ENCODE data around the gene FCHSD2. TPM values are rescaled to one million over a fixed set of nuclear protein-coding genes. Genes with fewer than 3 reads are reported as not detected.
"Not testable (repeated sequence)": the region's sequence is repeated elsewhere in the genome, so short reads cannot be mapped to it uniquely, and the experiment has no call there.

Gene FCHSD2
- total RNA-seq, 1 donor from 2014 or later, result 16.0 TPM

GRCh38 chr11:72799441-72799840 is 342.7 kb downstream of the FCHSD2 start:
- intact Hi-C loops (cut with micrococcal nuclease), result no loop called here
- DNase-seq (ENCODE audit: low spot score), result no peak
- H3K27me3 Mint-ChIP-seq (ENCODE audit: low read depth), result no peaks in the 10 kb centered on the region
- no peak overlapping the region for H3K27ac Mint-ChIP-seq
- H3K36me3 Mint-ChIP-seq (ENCODE audit: low read depth), result no peaks in the 10 kb centered on the region
- H3K4me1 Mint-ChIP-seq (ENCODE audit: low read depth), result peaks cover 5% of the 10 kb centered on the region
- no peak overlapping the region for H3K4me3 Mint-ChIP-seq (ENCODE audit: low read depth)
- H3K9me3 Mint-ChIP-seq, result no peaks in the 10 kb centered on the region

- Mint-ChIP-seq H3K9me3 (no peaks in the 10 kb centered on the region), H3K4me3 (ENCODE audit: low read depth) (no peak overlapping the region)
Measured at GRCh38 chr11:72798361-72798760, 343.8 kb downstream of the FCHSD2 start.

GRCh38 chr11:72793425-72794367 is 348.4 kb downstream of the FCHSD2 start, which contains the start of gene STARD10:
TSS of gene STARD10 (minus strand) at chr11:72794047. CDS start at chr11:72781181, 12,866 bp downstream.
- Mint-ChIP-seq H3K27me3 (ENCODE audit: low read depth) (no peaks in the 10 kb centered on the region), H3K36me3 (ENCODE audit: low read depth) (no peaks in the 10 kb centered on the region), H3K4me1 (ENCODE audit: low read depth) (peaks cover 21% of the 10 kb centered on the region), H3K4me3 (ENCODE audit: low read depth) (peak within 1 kb of the TSS; percentile 96), H3K27ac (peak within 1 kb of the TSS; percentile 100), H3K9me3 (no peaks in the 10 kb centered on the region)
- intact Hi-C loops (cut with micrococcal nuclease), result loop anchor here (1.0 kb wide), 2 partner anchors 20 to 71 kb away; no protein-coding TSS in a partner anchor
- peak; percentile 93 for DNase-seq (ENCODE audit: low spot score)

More at GRCh38 chr11:72798361-72798760, 343.8 kb downstream of the FCHSD2 start:
- DNase-seq (ENCODE audit: low spot score), result no peak
- intact Hi-C loops (cut with micrococcal nuclease), result no loop called here
- H3K4me1 Mint-ChIP-seq (ENCODE audit: low read depth), result peaks cover 10% of the 10 kb centered on the region
- no peaks in the 10 kb centered on the region for H3K27me3 Mint-ChIP-seq (ENCODE audit: low read depth)
- no peak overlapping the region for H3K27ac Mint-ChIP-seq
- no peaks in the 10 kb centered on the region for H3K36me3 Mint-ChIP-seq (ENCODE audit: low read depth)

GRCh38 chr11:72793076-72793424 is 349.1 kb downstream of the FCHSD2 start:
- intact Hi-C loops (cut with micrococcal nuclease), result loop anchor here (1.0 kb wide), 1 partner anchor 71 kb away; no protein-coding TSS in a partner anchor
- Mint-ChIP-seq H3K4me1 (ENCODE audit: low read depth) (peaks cover 24% of the 10 kb centered on the region), H3K9me3 (no peaks in the 10 kb centered on the region), H3K4me3 (ENCODE audit: low read depth) (peak overlapping the region; percentile 96), H3K27ac (peak overlapping the region; percentile 100), H3K36me3 (ENCODE audit: low read depth) (no peaks in the 10 kb centered on the region), H3K27me3 (ENCODE audit: low read depth) (no peaks in the 10 kb centered on the region)
- no peak for DNase-seq (ENCODE audit: low spot score)

- Mint-ChIP-seq H3K4me3 (ENCODE audit: low read depth) (no peak overlapping the region), H3K27ac (peak overlapping the region; percentile 100), H3K4me1 (ENCODE audit: low read depth) (peaks cover 28% of the 10 kb centered on the region), H3K36me3 (ENCODE audit: low read depth) (no peaks in the 10 kb centered on the region), H3K9me3 (no peaks in the 10 kb centered on the region), H3K27me3 (ENCODE audit: low read depth) (no peaks in the 10 kb centered on the region)
- DNase-seq (ENCODE audit: low spot score), result no peak
- intact Hi-C loops (cut with micrococcal nuclease), result loop anchor here (1.0 kb wide), 1 partner anchor 70 kb away; no protein-coding TSS in a partner anchor
Measured at GRCh38 chr11:72792437-72793021, 349.6 kb downstream of the FCHSD2 start.

GRCh38 chr11:72791228-72791627 is 350.9 kb downstream of the FCHSD2 start:
- DNase-seq (ENCODE audit: low spot score); intact Hi-C loops (cut with micrococcal nuclease); H3K9me3 Mint-ChIP-seq; H3K4me3 Mint-ChIP-seq (ENCODE audit: low read depth); H3K27ac Mint-ChIP-seq; H3K36me3 Mint-ChIP-seq (ENCODE audit: low read depth); H3K27me3 Mint-ChIP-seq (ENCODE audit: low read depth): not testable (repeated sequence)
- H3K4me1 Mint-ChIP-seq (ENCODE audit: low read depth), result peaks cover 28% of the 10 kb centered on the region

- no peak for DNase-seq (ENCODE audit: low spot score)
- Mint-ChIP-seq H3K4me3 (ENCODE audit: low read depth) (no peak overlapping the region), H3K36me3 (ENCODE audit: low read depth) (no peaks in the 10 kb centered on the region), H3K9me3 (no peaks in the 10 kb centered on the region), H3K27me3 (ENCODE audit: low read depth) (no peaks in the 10 kb centered on the region), H3K27ac (no peak overlapping the region), H3K4me1 (ENCODE audit: low read depth) (peaks cover 25% of the 10 kb centered on the region)
- intact Hi-C loops (cut with micrococcal nuclease), result no loop called here
Measured at GRCh38 chr11:72789493-72790131, 352.5 kb downstream of the FCHSD2 start.

GRCh38 chr11:72788241-72788640 is 353.9 kb downstream of the FCHSD2 start:
- intact Hi-C loops (cut with micrococcal nuclease), result no loop called here
- no peak overlapping the region for H3K27ac Mint-ChIP-seq
- peaks cover 16% of the 10 kb centered on the region for H3K4me1 Mint-ChIP-seq (ENCODE audit: low read depth)
- DNase-seq (ENCODE audit: low spot score), result no peak
- no peaks in the 10 kb centered on the region for H3K9me3 Mint-ChIP-seq
- H3K4me3 Mint-ChIP-seq (ENCODE audit: low read depth), result no peak overlapping the region
- H3K27me3 Mint-ChIP-seq (ENCODE audit: low read depth), result no peaks in the 10 kb centered on the region
- H3K36me3 Mint-ChIP-seq (ENCODE audit: low read depth), result no peaks in the 10 kb centered on the region

- Mint-ChIP-seq H3K27me3 (ENCODE audit: low read depth) (no peaks in the 10 kb centered on the region), H3K4me3 (ENCODE audit: low read depth) (no peak overlapping the region), H3K36me3 (ENCODE audit: low read depth) (no peaks in the 10 kb centered on the region), H3K27ac (peak overlapping the region; percentile 38), H3K9me3 (no peaks in the 10 kb centered on the region), H3K4me1 (ENCODE audit: low read depth) (peaks cover 10% of the 10 kb centered on the region)
- intact Hi-C loops (cut with micrococcal nuclease), result no loop called here
- DNase-seq (ENCODE audit: low spot score), result no peak
Measured at GRCh38 chr11:72787216-72788104, 354.7 kb downstream of the FCHSD2 start.

Other genes with a start within 250 kb of the FCHSD2 start
- gene P2RY2, start 76.0 kb upstream of the FCHSD2 start, total RNA-seq, result not detected in 2 replicates
- gene P2RY6, start 130.0 kb upstream of the FCHSD2 start, total RNA-seq, result not detected in 2 replicates
- gene ARHGEF17, start 166.0 kb upstream of the FCHSD2 start, total RNA-seq, result 0.09 and 0.30 TPM in 2 replicates
- gene RELT, start 234.1 kb upstream of the FCHSD2 start, total RNA-seq, result 33.5 and 34.5 TPM in 2 replicates